ENCODE results near the gene CABLES2. TPM values are rescaled to one million over a fixed set of nuclear protein-coding genes. Genes with fewer than 3 reads are reported as not detected.

CABLES2 gene
- total RNA-seq, 1 donor from 2014 or later = 4.1 TPM

DNA sequence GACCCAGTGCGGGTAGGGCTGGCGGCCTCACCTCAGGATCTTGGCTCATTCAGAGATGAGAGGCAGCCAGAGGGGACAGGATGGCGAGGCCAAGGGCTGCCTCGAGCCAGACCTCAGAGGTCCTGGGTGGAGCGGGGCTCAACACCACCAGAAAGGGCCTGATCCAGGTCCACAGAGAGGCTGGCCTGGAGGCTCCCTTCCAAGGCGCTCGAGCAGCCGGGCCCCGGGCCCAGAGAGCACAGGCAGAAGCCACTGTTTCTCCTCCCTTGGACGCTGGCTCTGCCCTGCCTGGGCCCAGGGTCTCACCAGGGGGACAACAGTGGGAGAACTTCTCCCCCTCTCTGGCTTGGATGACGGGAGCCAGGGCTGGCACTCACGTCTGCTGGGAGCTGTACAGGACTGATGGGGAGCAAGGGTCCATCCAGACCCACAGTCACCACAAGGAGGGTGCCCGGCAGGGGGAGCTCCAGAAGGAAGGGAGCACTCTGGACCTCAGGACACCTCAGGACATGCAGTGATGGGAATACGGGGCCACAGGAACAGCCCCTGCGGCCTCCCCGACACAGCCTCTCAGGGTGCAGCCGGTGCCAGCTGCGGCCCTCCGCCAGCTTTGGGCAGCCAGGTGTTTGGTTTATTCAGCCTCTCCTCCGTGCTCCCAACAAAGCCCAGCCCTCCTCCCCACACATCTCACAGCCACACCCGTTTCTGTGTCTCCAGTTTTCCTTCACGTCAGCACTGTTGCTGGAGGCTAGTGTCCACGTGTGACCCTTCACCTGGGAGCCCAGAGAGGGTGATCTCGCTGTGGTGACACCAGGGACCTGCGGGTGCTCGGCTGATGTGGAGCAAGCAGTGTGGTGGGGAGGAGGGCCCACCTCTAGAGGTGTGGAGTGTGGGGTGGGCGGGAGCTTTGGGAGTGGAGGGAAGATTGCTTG is 11.5 kb downstream of the CABLES2 start:
- DNase-seq = no peak
- TF ChIP-seq, protein P1, sequence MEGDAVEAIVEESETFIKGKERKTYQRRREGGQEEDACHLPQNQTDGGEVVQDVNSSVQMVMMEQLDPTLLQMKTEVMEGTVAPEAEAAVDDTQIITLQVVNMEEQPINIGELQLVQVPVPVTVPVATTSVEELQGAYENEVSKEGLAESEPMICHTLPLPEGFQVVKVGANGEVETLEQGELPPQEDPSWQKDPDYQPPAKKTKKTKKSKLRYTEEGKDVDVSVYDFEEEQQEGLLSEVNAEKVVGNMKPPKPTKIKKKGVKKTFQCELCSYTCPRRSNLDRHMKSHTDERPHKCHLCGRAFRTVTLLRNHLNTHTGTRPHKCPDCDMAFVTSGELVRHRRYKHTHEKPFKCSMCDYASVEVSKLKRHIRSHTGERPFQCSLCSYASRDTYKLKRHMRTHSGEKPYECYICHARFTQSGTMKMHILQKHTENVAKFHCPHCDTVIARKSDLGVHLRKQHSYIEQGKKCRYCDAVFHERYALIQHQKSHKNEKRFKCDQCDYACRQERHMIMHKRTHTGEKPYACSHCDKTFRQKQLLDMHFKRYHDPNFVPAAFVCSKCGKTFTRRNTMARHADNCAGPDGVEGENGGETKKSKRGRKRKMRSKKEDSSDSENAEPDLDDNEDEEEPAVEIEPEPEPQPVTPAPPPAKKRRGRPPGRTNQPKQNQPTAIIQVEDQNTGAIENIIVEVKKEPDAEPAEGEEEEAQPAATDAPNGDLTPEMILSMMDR (IDR thresholded peaks at IDR 0.05) = no peak
- H3K36me3 ChIP-seq = peaks cover 1% of the 10 kb centered on the region
- no peak overlapping the region for H3K27ac ChIP-seq
- no peaks in the 10 kb centered on the region for H3K4me1 ChIP-seq
- intact Hi-C loops (cut with DNase I) = no loop called here
- no peak for ATAC-seq
- H3K27me3 ChIP-seq = no peaks in the 10 kb centered on the region
- H3K9me3 ChIP-seq = no peaks in the 10 kb centered on the region
- H3K4me3 ChIP-seq = no peak overlapping the region

DNA sequence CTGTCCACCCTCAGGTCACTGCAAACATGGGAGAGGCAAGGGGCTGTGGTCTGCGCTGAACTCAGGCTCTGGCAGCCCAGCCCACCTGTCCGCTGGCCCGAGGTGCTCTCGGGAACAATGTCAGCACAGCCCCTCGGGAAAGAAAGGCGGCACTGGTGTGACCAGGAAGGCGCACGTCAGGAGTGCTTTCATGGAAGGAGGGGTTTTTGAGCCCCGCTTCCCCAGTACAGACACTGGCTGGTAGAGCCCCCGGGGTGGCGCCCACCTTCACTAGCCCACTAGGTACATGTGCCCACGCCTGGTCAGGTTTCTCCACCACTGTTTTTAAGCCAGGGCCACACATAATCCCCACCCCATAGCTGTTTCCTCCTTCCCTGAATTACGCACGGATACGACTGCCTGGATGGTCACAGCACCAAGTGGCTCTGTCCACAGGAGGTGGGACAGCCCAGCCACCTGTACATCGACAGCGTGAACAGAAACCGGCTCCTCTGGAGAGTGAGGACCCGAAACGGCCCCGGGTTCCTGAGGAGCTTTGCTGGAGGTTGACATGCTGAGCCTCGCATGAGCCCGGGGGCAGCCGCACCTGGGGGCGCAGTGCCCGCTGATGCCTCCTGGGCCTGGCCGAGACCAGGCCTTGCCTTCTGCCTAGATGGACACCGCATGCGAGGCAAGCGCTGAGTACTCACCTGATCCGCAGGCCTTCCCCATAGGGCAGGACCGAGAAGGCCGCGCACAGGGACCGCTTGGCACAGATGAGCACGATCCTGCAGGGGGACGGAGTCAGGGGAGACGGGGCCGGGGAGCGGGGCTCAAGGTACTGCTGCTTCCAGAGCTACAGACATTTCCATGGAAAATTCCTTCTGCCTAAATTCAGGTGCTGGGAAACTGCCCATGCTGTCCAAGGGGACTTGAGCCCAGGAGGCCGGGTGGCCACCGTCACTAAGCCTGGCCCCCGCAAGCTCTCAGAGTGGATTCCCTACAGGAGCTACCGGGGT is 12.5 kb downstream of the CABLES2 start:
- Histone ChIP-seq H3K4me1 (no peaks in the 10 kb centered on the region), H3K36me3 (peaks cover 12% of the 10 kb centered on the region), H3K27ac (no peak overlapping the region), H3K4me3 (no peak overlapping the region), H3K27me3 (no peaks in the 10 kb centered on the region), H3K9me3 (no peaks in the 10 kb centered on the region)
- ATAC-seq (no peak), DNase-seq (no peak)
- TF ChIP-seq, protein P1 (IDR thresholded peaks at IDR 0.05) = no peak
- intact Hi-C loops (cut with DNase I) = no loop called here

DNA sequence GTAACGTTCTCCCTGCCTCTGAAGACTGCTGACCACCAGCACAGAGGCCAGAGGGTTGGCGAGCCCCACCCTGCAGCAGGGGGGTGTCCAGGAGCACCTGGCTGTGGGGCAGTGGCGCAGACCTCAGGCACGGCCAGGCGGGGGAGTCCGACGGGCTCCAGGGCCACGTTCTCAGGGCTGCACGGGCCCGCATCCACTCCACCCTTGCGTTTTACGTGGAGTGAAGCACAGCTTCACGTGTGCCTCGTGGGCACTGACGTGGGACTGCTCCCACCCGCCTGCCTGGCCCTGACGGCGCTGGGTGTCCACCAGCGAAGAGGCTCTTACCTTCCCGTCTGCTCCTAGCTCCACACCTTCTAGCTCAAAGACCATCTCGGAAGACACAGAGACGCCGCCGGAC is 13.3 kb downstream of the CABLES2 start:
- no peak for ATAC-seq
- H3K9me3 ChIP-seq = no peaks in the 10 kb centered on the region
- H3K36me3 ChIP-seq = peaks cover 19% of the 10 kb centered on the region
- no peak overlapping the region for H3K4me3 ChIP-seq
- no peaks in the 10 kb centered on the region for H3K27me3 ChIP-seq
- no peak for DNase-seq
- TF ChIP-seq, protein P1 (IDR thresholded peaks at IDR 0.05) = no peak
- intact Hi-C loops (cut with DNase I) = no loop called here
- H3K4me1 ChIP-seq = no peaks in the 10 kb centered on the region
- no peak overlapping the region for H3K27ac ChIP-seq

DNA sequence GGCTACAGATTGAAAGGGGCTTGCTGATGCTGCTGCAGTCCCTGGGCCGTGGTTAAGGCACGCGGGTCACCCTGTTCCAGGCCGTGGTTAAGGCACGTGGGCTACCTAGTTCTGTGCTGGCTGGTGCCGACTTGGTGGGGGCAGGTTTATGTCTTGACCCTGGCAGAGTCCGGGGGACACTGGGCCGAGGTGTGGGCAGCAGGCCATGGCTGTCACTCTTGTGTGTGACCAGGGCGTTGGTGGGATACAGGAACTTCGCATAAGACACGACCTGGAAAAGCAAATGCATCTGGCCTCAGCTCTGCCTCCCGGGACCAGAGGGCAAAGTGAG is 13.8 kb downstream of the CABLES2 start:
- Histone ChIP-seq H3K4me1 (peaks cover under 1% of the 10 kb centered on the region), H3K4me3 (no peak overlapping the region), H3K36me3 (peaks cover 24% of the 10 kb centered on the region), H3K27me3 (no peaks in the 10 kb centered on the region), H3K9me3 (no peaks in the 10 kb centered on the region), H3K27ac (no peak overlapping the region)
- no peak for ATAC-seq
- no peak for DNase-seq
- TF ChIP-seq, protein P1 (IDR thresholded peaks at IDR 0.05) = no peak
- intact Hi-C loops (cut with DNase I) = no loop called here

DNA sequence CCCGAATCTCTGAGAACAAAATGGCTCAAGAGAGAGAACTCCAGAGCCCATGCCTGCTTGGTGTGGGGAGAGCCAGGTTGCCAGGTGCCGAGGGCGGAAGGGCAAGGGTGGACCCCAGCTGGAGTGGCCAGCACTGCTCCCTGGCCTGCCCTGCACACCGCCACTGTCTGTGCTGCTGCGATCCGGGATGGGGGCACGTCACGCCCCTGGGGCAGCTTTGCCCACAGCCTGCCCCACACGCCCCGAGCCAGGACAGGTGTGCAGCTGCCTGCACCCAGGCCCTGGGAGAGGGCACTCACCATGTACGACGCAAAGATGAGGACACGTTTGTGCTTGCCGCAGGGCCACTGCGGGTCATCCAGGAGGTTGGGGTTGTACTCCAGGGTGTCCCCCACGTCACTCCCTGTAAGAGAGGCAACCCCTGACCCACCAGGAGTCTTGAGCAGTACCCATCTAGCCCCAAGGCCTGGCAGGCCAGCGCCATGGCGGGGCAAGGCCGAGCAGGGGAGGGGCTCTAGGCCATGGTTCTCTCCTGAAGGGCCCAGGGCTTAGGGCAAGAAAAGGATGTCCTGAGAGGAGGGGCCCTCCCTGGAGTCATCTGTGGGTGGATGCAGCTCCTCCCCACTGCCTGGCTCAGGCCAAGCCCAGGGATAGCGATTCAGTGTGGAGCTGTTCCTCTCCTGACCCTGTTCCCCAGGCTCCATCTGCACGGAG is 14.3 kb downstream of the CABLES2 start:
- Histone ChIP-seq H3K9me3 (no peaks in the 10 kb centered on the region), H3K36me3 (peaks cover 29% of the 10 kb centered on the region), H3K4me1 (peaks cover 6% of the 10 kb centered on the region), H3K27me3 (no peaks in the 10 kb centered on the region), H3K4me3 (no peak overlapping the region), H3K27ac (no peak overlapping the region)
- ATAC-seq = no peak
- no peak for DNase-seq
- TF ChIP-seq, protein P1 (IDR thresholded peaks at IDR 0.05) = no peak
- intact Hi-C loops (cut with DNase I) = no loop called here
